CD14-positive monocyte (primary cell): ENCODE measurements around the gene WDTC1. TPM values are rescaled to one million over a fixed set of nuclear protein-coding genes. Genes with fewer than 3 reads are reported as not detected.

Experiments
- DNase-seq, 3 donors: peaks; one replicate each; pipeline ENCODE4 v3.0.0-alpha.2; 2011 to 2022
- H2AFZ ChIP-seq: 2 replicates; pipeline ENCODE4 v1.6.0; 2012; ENCODE audit warnings: mild to moderate bottlenecking, low read depth, low read length, inconsistent platforms; ENCODE audit not compliant: insufficient read depth, poor library complexity, severe bottlenecking
- H3K27ac ChIP-seq, 2 donors: 1 replicate in 1 of 2; 2 replicates in 1 of 2; pipeline ENCODE4 v1.5.1; 2012 to 2013; ENCODE audit warnings: low read length in 2 of 2, control low read depth in 1 of 2, inconsistent platforms in 1 of 2, low read depth in 1 of 2, mild to moderate bottlenecking in 1 of 2
- H3K27me3 ChIP-seq, 2 donors: one replicate each; pipeline versions ENCODE4 v1.6.0 to v1.6.1; 2011 to 2013; ENCODE audit warnings: low read length in 2 of 2; ENCODE audit not compliant: control insufficient read depth in 2 of 2, insufficient read depth in 2 of 2
- H3K36me3 ChIP-seq, 2 donors: replicated peaks in 1 of 2; 1 replicate in 1 of 2; 2 replicates in 1 of 2; pipeline versions ENCODE4 v1.5.1 to v1.6.1; 2012 to 2013; ENCODE audit warnings: low read length in 2 of 2, control low read depth in 1 of 2, inconsistent platforms in 1 of 2, mild to moderate bottlenecking in 1 of 2; ENCODE audit not compliant: insufficient read depth in 2 of 2, control insufficient read depth in 1 of 2
- H3K4me1 ChIP-seq, 2 donors: 1 replicate in 1 of 2; 2 replicates in 1 of 2; pipeline versions ENCODE4 v1.5.1 to v1.6.1; 2012 to 2013; ENCODE audit warnings: low read length in 2 of 2, control low read depth in 1 of 2, inconsistent platforms in 1 of 2, mild to moderate bottlenecking in 1 of 2, moderate library complexity in 1 of 2; ENCODE audit not compliant: insufficient read depth in 2 of 2, control insufficient read depth in 1 of 2
- H3K4me2 ChIP-seq: replicated peaks from 2 replicates; pipeline ENCODE3; 2012; ENCODE audit warnings: low read length, moderate library complexity, mild to moderate bottlenecking; ENCODE audit not compliant: poor library complexity, severe bottlenecking; ENCODE audit errors: extremely low read depth
- H3K4me3 ChIP-seq, 3 experiments: fragments of 200-600 bp in 1 of 3; sonication (generic) in 1 of 3; replicated peaks in 1 of 3; 1 replicate in 2 of 3; 2 replicates in 1 of 3; pipeline ENCODE4 v1.5.1; 2011 to 2013; ENCODE audit warnings: low read length in 3 of 3, mild to moderate bottlenecking in 3 of 3, control low read depth in 2 of 3, low read depth in 2 of 3, inconsistent platforms in 1 of 3, moderate library complexity in 1 of 3
- H3K79me2 ChIP-seq: 2 replicates; pipeline ENCODE4 v1.6.0; 2012; ENCODE audit warnings: mild to moderate bottlenecking, control low read depth, inconsistent platforms, low read length, moderate library complexity; ENCODE audit not compliant: insufficient read depth
- H3K9ac ChIP-seq: 2 replicates; pipeline ENCODE4 v1.6.0; 2017; ENCODE audit warnings: low read length, mild to moderate bottlenecking; ENCODE audit not compliant: insufficient read depth, poor library complexity, severe bottlenecking
- H3K9me3 ChIP-seq, 2 donors: replicated peaks in 1 of 2; 1 replicate in 1 of 2; 2 replicates in 1 of 2; pipeline versions ENCODE4 v1.5.1 to v1.6.1; 2012 to 2013; ENCODE audit warnings: low read length in 2 of 2, control low read depth in 1 of 2; ENCODE audit not compliant: control insufficient read depth in 1 of 2, insufficient read depth in 1 of 2
- H4K20me1 ChIP-seq: 2 replicates; pipeline ENCODE4 v1.6.0; 2012; ENCODE audit warnings: mild to moderate bottlenecking, low read length, control low read depth, moderate library complexity; ENCODE audit not compliant: insufficient read depth
- H3K27ac Mint-ChIP-seq, 7 donors: one replicate each; pipeline ENCODE4 v1.8.0; 2020; ENCODE audit warnings: mild to moderate bottlenecking in 7 of 7, mixed read lengths in 7 of 7, moderate library complexity in 6 of 7, inconsistent platforms in 2 of 7
- H3K27me3 Mint-ChIP-seq, 3 donors: one replicate each; pipeline ENCODE4 v1.8.0; 2021 to 2022; ENCODE audit warnings: low read depth in 3 of 3, mild to moderate bottlenecking in 3 of 3, mixed read lengths in 3 of 3, moderate library complexity in 3 of 3, inconsistent platforms in 1 of 3
- H3K36me3 Mint-ChIP-seq, 2 donors: one replicate each; pipeline ENCODE4 v1.8.0; 2020; ENCODE audit warnings: mixed read lengths in 2 of 2, inconsistent platforms in 1 of 2, mild to moderate bottlenecking in 1 of 2
- H3K4me1 Mint-ChIP-seq: one replicate; pipeline ENCODE4 v1.8.0; 2020; ENCODE audit warnings: mild to moderate bottlenecking, mixed read lengths
- H3K4me3 Mint-ChIP-seq, 2 donors: one replicate each; pipeline ENCODE4 v1.8.0; 2020; ENCODE audit warnings: mild to moderate bottlenecking in 2 of 2, mixed read lengths in 2 of 2, moderate library complexity in 1 of 2
- H3K9me3 Mint-ChIP-seq, 7 donors: one replicate each; pipeline ENCODE4 v1.8.0; 2020 to 2022; ENCODE audit warnings: mixed read lengths in 7 of 7, mild to moderate bottlenecking in 6 of 7, moderate library complexity in 6 of 7, inconsistent platforms in 2 of 7
- WGBS: methylation state at CpG from one replicate; pipeline ENCODE4 v1.1.5; 2013; ENCODE audit warnings: missing lambda C conversion rate; ENCODE audit not compliant: insufficient coverage; 5-methylcytosine and 5-hydroxymethylcytosine counted together
- intact Hi-C, 2 donors: fragments of 100-400 bp; cut with micrococcal nuclease; formaldehyde crosslinking; loops; one replicate each; pipeline versions ENCODE4 v1.15.0 to v1.15.1; 2023
- polyA plus RNA-seq, 3 donors: library from polyadenylated mRNA; depleted of rRNA in 1 of 3; unstranded in 2 of 3; stranded (reverse) in 1 of 3; fragments of 300-500 nt in 2 of 3; fragments of >200 nt in 1 of 3; fragmentation: Illumina TruSeq in 2 of 3; gene quantifications; 1 replicate in 2 of 3; 2 replicates in 1 of 3; pipeline ENCODE4 v1.2.3, GENCODE V29; 2012 to 2021
- TF ChIP-seq, protein P1 (sequence below): fragments of 200-600 bp; IDR thresholded peaks from one replicate; pipeline ENCODE4 v1.8.0; 2022; ENCODE audit warnings: antibody characterized with exemption, mild to moderate bottlenecking

WDTC1 gene
- polyA plus RNA-seq, 3 donors = 2.1 to 26.6 (median 4.3) TPM

DNA sequence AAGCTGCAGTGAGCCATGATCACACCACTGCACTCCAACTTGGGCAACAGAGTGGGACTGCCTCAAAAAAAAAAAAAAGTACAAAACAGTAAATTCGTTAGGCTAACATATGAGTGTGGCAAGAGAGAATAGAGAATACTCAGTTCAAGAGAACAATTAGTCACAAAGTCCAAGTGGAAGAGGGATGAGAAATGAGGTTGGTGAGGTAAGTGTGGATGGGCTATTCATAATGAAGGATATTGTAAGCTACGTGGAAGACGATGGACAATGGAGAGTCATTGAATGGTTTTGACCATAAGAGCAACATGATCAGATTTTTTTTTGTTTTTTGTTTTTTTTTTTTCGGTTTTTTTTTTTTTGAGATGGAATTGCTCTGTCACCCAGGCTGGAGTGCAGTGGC is 34.8 kb downstream of the WDTC1 start:
- H3K79me2 ChIP-seq = peaks cover 4% of the 10 kb centered on the region
- H2AFZ ChIP-seq = no peak overlapping the region
- intact Hi-C loops = no loop called here
- no peaks in the 10 kb centered on the region for H4K20me1 ChIP-seq
- Mint-ChIP-seq H3K4me1 (peaks cover 3% of the 10 kb centered on the region), H3K27me3 (peaks cover 0 to 1% (median 0%) of the 10 kb centered on the region in 3 donors), H3K36me3 (peaks cover 43 to 64% of the 10 kb centered on the region in 2 donors), H3K27ac (peak overlapping the region in 1 of 7 donors; percentile 19), H3K4me3 (no peak overlapping the region), H3K9me3 (no peaks in the 10 kb centered on the region)
- WGBS = no CpG with 5 or more reads among the region's 4 CpGs
- no peak overlapping the region for H3K4me3 ChIP-seq
- peaks cover 16 to 31% of the 10 kb centered on the region in 2 donors for H3K36me3 ChIP-seq
- no peaks in the 10 kb centered on the region for H3K4me1 ChIP-seq
- no peaks in the 10 kb centered on the region for H3K27me3 ChIP-seq
- DNase-seq = no peak
- TF ChIP-seq, protein P1, sequence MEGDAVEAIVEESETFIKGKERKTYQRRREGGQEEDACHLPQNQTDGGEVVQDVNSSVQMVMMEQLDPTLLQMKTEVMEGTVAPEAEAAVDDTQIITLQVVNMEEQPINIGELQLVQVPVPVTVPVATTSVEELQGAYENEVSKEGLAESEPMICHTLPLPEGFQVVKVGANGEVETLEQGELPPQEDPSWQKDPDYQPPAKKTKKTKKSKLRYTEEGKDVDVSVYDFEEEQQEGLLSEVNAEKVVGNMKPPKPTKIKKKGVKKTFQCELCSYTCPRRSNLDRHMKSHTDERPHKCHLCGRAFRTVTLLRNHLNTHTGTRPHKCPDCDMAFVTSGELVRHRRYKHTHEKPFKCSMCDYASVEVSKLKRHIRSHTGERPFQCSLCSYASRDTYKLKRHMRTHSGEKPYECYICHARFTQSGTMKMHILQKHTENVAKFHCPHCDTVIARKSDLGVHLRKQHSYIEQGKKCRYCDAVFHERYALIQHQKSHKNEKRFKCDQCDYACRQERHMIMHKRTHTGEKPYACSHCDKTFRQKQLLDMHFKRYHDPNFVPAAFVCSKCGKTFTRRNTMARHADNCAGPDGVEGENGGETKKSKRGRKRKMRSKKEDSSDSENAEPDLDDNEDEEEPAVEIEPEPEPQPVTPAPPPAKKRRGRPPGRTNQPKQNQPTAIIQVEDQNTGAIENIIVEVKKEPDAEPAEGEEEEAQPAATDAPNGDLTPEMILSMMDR = no peak
- no peaks in the 10 kb centered on the region for H3K9me3 ChIP-seq
- H3K9ac ChIP-seq = no peak overlapping the region
- H3K27ac ChIP-seq = no peak overlapping the region
- H3K4me2 ChIP-seq = no peak overlapping the region

DNA sequence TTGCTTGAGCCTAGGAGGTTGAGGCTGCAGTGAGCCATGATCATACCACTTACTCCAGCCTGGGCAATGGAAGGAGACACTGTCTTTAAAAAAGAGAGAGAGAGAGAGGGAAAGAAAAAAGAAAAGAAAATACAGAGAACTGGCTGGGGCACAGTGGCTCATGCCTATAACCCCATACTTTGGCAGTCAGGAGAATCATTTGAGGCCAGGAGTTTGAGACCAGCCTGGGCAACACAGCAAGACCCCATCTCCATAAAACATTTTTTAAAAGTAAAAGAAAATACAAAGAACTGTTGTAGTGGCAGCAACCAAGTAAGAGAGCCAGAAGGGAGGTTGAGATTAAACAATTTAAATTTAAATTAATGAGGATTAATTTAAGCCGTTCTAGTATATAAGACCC is 39.8 kb downstream of the WDTC1 start:
- TF ChIP-seq, protein P1 = no peak
- H3K4me1 ChIP-seq = peaks cover 23 to 32% of the 10 kb centered on the region in 2 donors
- no peak overlapping the region for H3K4me2 ChIP-seq
- no peak overlapping the region for H3K9ac ChIP-seq
- H3K27me3 ChIP-seq = no peaks in the 10 kb centered on the region
- H3K79me2 ChIP-seq = peaks cover 9% of the 10 kb centered on the region
- H4K20me1 ChIP-seq = no peaks in the 10 kb centered on the region
- Mint-ChIP-seq H3K36me3 (peaks cover 28 to 35% of the 10 kb centered on the region in 2 donors), H3K9me3 (peaks cover 0 to 5% (median 3%) of the 10 kb centered on the region in 7 donors), H3K27me3 (peaks cover 0 to 1% (median 0%) of the 10 kb centered on the region in 3 donors), H3K4me3 (no peak overlapping the region), H3K27ac (peak overlapping the region in 5 of 7 donors; percentile 36 to 84 (median 46)), H3K4me1 (peaks cover 32% of the 10 kb centered on the region)
- intact Hi-C loops = no loop called here
- H3K9me3 ChIP-seq = peaks cover 0 to 3% of the 10 kb centered on the region in 2 donors
- whole genome bisulfite sequencing = no CpG with 5 or more reads among the region's 1 CpG
- H3K27ac ChIP-seq = no peak overlapping the region
- DNase-seq = no peak
- no peak overlapping the region for H2AFZ ChIP-seq
- H3K36me3 ChIP-seq = peaks cover 0 to 3% of the 10 kb centered on the region in 2 donors
- H3K4me3 ChIP-seq = no peak overlapping the region
